C1 segment of cervical spinal cord (tissue), 14 donors: ENCODE results near the gene KIAA0232.
"Not testable (repeated sequence)": the region's sequence is repeated elsewhere in the genome, so short reads cannot be mapped to it uniquely, and the experiment has no call there.

Experiments used
- DNase-seq, 14 donors: peaks; one replicate each; lab custom pipeline; 2025; lab: John Stamatoyannopoulos, UW

KIAA0232 gene

DNA sequence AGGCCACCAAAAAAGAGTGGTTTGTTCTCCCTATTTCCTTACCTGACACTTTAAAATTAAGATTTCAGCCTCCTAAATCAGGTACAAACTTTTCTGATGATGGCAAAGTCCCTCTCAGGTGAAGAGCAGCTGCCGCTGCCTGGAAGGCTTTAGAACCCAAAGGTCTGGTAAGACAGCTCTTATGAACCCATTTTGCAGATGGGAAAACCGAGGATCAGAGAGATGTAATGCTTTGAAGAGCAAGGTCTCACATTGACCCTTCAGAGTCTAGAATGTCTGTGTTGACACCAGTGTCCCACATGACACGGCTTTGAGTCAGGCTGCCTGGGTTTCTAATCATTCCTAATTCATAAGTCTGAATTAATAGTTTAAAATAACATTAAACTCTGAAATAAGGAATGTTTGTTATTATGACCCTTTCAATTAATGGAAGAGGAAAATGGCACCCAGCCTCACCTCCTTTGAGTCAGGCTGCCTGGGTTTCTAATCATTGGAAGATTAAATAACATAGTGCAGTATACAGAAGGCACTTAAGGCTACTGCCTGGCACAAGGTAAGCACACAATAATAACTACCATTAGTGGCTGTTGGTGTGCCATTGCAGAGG is 27.9 kb upstream of the KIAA0232 start:
- DNase-seq: no peak

DNA sequence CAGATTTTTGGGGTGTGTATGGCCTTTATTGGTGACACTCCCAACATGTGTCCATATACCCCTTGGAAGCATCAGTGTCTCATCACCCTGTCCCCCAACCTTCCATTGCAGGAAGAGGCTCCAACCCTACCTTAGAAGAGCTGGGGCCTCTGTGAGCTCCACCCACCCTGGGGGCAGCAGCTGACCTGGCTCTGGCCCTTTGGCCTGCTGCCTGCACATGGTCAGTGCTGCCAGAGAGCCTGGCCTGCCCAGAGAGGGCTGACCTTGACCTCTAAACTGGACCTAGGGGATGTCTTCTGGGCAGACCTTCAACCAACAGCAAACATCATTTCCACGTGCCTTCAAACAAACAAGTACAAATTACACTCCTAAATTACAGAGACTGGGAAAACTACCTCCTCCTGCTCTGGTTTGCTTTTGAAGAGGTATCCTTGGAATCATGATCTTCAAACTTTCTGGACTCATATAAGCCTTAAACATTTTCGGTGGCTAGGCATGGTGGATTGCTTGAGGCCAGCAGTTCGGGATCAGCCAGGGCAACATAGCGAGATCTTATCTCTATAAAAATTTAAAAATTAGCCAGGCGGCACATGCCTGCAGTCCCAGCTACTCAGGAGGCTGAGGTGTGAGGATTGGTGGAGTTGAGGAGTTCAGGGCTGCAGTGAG is 27.3 kb upstream of the KIAA0232 start:
- no peak for DNase-seq

- not testable (repeated sequence) for DNase-seq
Measured at GRCh38 chr4:6756345-6756744, 26.2 kb upstream of the KIAA0232 start.

- no peak for DNase-seq
Measured at GRCh38 chr4:6758728-6759127, 23.8 kb upstream of the KIAA0232 start.

DNA sequence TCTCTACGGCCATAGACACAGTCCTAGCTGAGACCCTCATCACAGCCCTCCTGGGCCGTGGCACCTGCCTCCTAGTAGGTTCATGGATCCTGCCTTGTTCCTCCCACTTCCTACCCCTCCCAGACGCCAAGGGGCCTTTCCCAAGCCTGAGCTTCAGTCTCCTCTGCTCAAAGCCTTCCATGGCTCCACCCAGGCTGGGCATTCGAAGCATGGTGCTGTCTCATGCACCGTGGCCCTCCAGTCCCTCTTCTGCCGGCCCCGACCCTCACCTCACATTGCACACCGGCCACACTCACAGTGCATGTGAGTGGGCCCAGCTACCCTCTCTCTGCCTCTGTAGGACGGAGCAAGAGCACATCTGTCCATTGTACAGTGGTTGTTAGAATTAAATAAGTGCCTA is 21.7 kb upstream of the KIAA0232 start:
- no peak for DNase-seq

DNA sequence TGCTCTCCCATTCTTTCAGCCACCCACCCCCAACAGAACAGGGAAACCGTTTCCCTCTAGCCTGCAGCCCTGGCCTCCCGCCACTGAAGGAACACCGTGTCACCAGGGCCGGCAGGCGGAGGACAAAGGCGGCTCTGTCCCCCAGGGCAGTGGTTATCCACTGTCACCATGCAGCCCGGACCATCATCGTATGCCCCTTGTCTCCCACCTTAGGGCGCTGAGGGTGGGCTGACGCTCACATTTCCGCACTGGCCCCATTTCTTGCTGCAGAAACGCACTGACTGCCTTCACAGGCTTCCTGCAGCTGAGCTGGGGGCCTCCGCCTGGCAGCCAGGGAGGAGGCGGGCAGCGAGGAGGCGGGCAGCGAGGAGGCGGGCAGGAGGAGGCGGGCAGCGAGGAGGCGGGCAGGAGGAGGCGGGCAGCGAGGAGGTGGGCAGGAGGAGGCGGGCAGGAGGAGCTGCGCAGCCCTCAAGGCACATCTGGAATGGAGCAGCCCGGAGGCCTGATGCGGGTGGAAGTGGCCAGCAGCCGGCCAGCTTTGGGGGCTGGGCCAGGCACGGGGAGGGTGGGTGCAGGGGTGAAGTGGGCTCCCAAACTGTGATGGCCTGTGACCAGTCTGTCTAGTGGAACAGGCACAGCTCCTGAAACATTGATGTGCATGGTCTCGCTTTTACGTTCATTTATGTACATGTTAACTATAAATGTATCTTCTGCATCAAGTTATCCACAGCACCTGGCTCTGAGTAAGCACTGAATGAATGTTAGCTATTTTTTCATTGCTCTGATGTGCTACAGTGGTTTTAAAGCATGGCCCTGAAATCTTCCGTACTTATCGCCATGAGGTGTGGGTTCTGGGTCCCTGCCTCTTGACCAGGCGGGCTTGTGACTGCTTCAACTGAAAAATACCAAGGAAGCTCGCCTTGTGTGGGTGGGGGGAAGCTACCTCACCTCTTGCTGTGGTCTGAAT is 20.6 kb upstream of the KIAA0232 start:
- DNase-seq: peak in 11 of 14 donors; percentile 21 to 80 (median 55)

DNA sequence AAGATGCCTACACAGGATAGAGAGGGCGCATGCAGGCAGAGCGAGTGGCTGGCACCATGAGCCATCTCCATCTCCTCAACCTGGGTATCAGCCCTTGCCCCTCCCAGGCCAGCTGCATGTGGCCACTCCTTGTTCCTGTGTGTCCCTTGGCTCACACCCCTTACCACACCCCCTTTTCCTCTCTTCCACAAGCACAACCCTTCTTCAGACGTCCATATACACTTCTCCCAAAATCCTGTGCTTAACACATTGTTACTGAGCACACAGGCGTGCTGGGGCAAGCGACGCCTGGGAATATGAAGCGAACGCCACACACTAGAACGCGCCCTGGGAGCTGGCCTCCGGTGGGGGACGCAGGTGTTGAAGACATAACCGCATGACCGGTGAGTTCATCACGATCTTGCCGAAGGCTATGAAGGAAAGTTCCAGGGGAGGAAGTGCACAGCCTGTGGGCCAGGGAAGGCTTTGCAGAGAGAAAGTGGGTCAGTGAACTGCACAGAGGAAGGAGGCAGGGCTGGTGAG is 19.1 kb upstream of the KIAA0232 start:
- DNase-seq: no peak

DNA sequence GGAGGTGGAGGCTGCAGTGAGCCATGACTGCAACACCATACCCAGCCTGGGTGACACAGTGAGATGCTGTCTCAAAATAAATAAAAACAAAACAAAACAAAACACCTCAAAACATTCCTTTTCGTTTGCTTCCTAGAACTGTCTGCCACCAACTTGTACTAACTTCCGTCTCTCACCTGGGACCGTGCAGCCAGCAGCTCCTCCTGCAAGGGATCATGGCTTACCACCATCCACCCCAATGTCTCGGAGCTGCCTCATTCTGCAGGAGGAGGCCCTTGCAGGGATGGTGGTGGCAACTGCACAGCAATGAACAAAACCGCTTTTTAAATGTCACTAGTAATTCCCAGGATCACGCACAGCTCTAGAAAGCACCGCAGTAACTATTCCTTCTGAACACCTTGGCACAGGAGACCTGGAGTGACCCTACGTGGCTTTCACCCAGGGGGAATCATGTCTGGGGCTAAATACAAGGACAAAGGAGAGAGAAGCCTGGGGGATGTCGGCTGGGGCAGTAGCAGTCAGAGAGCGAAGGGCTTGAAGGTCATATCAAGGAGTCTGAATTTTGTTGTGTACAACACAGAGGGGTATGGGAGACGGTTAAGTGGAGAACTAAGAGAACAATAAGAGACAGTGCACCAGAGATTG is 17.4 kb upstream of the KIAA0232 start:
- DNase-seq: no peak

DNA sequence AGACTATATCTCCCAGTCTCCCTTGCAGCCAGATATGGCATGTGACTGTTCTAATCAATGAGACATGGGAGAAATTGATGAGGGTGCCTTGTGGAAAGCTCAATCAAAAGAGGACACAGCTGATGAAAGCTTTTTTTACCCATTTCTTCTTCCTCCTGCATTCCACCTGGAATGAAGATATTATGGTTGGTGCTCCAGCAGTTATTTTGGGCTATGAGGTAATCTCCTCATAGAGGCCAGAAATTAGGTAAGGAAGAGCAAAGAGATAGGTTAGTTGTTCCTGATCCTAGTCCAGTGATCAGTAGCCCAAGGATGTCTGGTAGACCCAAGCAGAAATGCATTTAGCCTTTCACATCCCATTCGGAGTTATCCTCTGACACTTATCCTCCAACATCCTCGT is 16.8 kb upstream of the KIAA0232 start:
- DNase-seq: no peak

DNA sequence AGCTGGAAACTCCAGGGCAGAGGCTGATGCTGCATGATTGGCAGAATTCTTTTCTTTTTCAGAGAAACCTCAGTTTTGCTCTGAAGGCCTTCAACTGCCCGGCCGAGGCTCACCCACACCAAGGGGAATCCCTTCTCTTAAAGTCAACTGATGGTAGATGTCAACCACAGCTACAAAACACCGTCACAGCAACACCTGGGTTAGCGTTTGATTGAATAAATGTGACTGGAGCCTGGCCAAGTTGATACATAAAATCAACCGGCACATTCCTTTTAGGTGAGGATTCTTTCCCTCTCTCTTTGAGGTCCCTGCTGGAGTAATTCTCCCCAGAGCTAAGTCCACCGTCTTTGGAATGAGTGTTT is 15.2 kb upstream of the KIAA0232 start:
- no peak for DNase-seq

GRCh38 chr4:6767748-6768538 is 14.6 kb upstream of the KIAA0232 start:
- no peak for DNase-seq

- no peak for DNase-seq
Measured at GRCh38 chr4:6768539-6768905, 14.0 kb upstream of the KIAA0232 start.

DNA sequence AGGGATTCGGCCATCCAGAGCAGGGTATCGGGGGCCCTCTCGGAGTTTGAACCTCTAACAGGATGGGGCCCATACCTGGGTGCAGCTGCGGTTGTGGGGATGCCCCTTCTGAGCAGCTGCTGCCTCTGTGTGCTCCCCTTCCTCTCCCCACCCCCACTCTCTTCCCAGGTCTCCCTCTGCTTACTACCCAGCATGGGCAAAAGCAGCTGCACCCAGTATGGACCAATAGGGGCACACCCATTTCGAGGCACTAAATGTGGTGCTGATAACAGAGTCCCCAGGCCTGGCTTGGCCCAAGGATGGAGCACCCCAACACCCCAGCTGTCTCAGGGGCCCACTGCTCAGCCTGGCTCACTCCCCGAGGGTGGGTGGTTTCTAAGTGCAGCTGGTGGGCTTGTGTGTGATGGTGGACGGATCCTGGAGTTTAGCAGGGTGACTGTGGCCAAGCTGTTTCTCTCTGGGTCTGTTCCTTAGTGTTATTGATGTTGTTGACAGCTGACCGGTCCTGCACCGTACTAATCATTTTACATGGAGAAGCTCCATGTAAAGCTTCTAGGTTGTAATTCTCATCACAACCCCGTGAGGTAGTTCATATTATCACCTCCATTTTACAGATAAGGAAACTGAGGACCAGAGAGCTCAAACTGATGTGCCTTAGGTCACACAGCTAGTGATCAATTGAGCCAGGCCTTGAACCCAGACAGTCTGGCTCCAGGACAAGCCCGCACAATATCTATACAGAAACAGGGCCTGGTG is 13.1 kb upstream of the KIAA0232 start:
- no peak for DNase-seq

- no peak for DNase-seq
Measured at GRCh38 chr4:6769989-6770420, 12.5 kb upstream of the KIAA0232 start.

DNA sequence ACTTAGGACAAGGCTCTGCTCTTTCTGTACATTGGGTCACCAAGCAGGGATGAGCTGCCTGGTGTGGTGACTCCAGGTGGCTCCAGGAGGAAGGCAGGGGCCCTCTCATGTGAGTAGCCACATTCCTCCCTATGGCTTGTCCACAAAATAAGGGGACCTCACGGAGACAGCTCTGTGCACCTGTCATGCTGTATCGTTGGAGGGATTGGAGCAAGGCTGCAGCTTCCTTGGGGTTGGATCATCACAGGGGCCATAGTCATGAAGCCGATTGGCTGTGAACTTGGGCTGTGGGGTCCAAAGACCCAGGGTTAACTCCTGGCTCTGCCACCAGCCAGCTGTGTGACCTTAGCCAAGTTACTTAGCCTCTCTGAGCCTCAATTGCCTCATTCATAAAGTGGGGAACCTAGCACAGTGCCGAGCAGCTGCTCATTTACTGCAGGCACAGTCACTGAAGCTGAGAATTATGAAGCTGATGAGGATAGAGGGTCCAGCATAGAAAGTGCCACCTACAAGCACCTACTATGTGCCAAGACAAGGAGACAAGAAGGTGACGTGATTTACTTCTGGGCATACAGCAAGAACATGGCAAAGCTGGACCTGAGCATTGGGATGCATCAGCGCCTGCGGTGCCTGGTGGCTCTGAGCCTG is 11.8 kb upstream of the KIAA0232 start:
- DNase-seq: no peak

- DNase-seq: peak in 5 of 14 donors; percentile 25 to 65 (median 40)
Measured at GRCh38 chr4:6771229-6771671, 11.3 kb upstream of the KIAA0232 start.

- no peak for DNase-seq
Measured at GRCh38 chr4:6772223-6772928, 10.2 kb upstream of the KIAA0232 start.

DNA sequence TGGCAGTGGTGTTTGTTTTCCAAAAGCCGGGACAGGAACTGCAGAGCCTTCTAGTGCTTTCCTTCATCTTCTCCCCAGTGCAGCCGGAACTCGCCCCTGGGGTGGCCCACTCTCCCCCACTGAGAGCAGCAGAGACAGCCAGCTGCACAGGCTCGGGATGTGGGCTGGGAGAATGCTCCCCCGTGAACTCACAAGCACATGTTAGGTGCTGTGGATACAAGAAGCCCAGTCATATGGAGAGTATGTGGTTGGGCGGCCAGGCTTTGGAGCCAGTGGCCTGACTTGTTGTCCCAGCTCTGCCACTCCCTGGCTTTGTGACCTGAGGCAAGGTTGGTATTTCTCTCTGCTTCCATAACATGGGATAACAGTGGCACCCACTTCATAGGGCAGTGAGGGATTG is 9.4 kb upstream of the KIAA0232 start:
- no peak for DNase-seq
